Hepatic stellate cell (primary cell): ENCODE data around the gene FTCDNL1.

Experiments
- DNase-seq: peaks from one replicate; pipeline ENCODE4 v3.0.0; 2011; ENCODE audit warnings: low spot score

FTCDNL1 gene

GRCh38 chr2:199742884-199743283 is 108.1 kb downstream of the FTCDNL1 start:
- no peak for DNase-seq

- no peak for DNase-seq
These were observed 110.9 kb downstream of the FTCDNL1 start for GRCh38 chr2:199740111-199740428.

- DNase-seq, result peak; percentile 28
These were observed 111.4 kb downstream of the FTCDNL1 start for GRCh38 chr2:199739413-199740110.

GRCh38 chr2:199738727-199739412 is 112.1 kb downstream of the FTCDNL1 start:
- no peak for DNase-seq

GRCh38 chr2:199734651-199735050 is 116.3 kb downstream of the FTCDNL1 start:
- DNase-seq, result no peak

- no peak for DNase-seq
These were observed 117.0 kb downstream of the FTCDNL1 start for GRCh38 chr2:199734011-199734410.

- no peak for DNase-seq
These were observed 123.2 kb downstream of the FTCDNL1 start for GRCh38 chr2:199727801-199728200.

GRCh38 chr2:199727306-199727705 is 123.7 kb downstream of the FTCDNL1 start:
- DNase-seq, result no peak

- DNase-seq, result no peak
These were observed 132.9 kb downstream of the FTCDNL1 start for GRCh38 chr2:199718074-199718473.

- no peak for DNase-seq
These were observed 133.4 kb downstream of the FTCDNL1 start for GRCh38 chr2:199717587-199717907.

- no peak for DNase-seq
These were observed 134.0 kb downstream of the FTCDNL1 start for GRCh38 chr2:199716807-199717586.

GRCh38 chr2:199713746-199714145 is 137.2 kb downstream of the FTCDNL1 start:
- DNase-seq, result no peak

- no peak for DNase-seq
These were observed 140.4 kb downstream of the FTCDNL1 start for GRCh38 chr2:199710551-199710950.
